ENCODE data around the gene CTDP1.

DNA sequence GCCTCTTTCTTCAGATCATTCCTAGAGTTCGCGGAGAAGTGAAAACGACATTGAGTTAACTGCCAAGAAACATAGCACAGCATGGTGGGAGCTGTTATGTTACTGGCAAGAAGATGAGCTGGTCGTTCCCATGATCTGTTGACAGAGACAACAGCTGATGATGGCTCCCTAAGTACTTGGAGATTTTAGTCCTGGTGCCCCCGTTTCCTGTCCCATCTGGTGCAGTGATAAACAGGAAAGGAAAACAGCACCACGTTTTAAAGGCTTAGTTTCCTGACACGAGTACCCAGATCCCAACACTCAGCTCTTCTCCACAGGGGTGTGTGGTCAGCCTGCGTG is 61.7 kb downstream of the CTDP1 start:
- TF ChIP-seq, protein P1, sequence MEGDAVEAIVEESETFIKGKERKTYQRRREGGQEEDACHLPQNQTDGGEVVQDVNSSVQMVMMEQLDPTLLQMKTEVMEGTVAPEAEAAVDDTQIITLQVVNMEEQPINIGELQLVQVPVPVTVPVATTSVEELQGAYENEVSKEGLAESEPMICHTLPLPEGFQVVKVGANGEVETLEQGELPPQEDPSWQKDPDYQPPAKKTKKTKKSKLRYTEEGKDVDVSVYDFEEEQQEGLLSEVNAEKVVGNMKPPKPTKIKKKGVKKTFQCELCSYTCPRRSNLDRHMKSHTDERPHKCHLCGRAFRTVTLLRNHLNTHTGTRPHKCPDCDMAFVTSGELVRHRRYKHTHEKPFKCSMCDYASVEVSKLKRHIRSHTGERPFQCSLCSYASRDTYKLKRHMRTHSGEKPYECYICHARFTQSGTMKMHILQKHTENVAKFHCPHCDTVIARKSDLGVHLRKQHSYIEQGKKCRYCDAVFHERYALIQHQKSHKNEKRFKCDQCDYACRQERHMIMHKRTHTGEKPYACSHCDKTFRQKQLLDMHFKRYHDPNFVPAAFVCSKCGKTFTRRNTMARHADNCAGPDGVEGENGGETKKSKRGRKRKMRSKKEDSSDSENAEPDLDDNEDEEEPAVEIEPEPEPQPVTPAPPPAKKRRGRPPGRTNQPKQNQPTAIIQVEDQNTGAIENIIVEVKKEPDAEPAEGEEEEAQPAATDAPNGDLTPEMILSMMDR (IDR thresholded peaks at IDR 0.05) = no peak
- TF ChIP-seq POLR2A (IDR thresholded peaks at IDR 0.05) = no peak

Measured in tibial nerve (tissue), 3 donors.